GM19468 (cell line): Measurements from ENCODE around the gene DMKN.
"Not testable (repeated sequence)": the region's sequence is repeated elsewhere in the genome, so short reads cannot be mapped to it uniquely, and the experiment has no call there.

ENCODE experiments used
- ATAC-seq: cut with Tn5 transposase; IDR thresholded peaks from one replicate; pipeline ENCODE4 v1.9.1; 2021; ENCODE audit warnings: mild to moderate bottlenecking, moderate library complexity, moderate number of reproducible peaks; ENCODE audit not compliant: unreplicated experiment; ENCODE audit errors: extremely low read depth

The DMKN gene

DNA sequence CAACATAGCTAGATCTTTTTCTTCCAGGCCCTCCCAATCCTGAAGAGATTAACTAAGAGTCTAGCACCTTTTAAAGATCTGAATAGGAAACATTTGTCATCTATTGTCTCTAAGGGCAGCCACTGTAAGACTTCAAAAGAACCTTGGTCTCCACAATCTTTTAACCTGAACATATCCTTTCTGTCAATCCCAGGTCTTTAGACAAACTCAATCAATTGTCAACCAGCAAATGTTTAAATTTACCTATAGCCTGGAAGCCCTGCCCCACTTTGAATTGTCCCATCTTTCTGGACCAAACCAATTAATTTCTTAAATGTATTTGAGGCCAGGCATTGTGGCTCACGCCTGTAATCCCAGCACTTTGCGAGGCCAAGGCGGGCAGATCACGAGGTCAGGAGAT lies 42.4 kb downstream of the DMKN start:
- not testable (repeated sequence) for ATAC-seq

DNA sequence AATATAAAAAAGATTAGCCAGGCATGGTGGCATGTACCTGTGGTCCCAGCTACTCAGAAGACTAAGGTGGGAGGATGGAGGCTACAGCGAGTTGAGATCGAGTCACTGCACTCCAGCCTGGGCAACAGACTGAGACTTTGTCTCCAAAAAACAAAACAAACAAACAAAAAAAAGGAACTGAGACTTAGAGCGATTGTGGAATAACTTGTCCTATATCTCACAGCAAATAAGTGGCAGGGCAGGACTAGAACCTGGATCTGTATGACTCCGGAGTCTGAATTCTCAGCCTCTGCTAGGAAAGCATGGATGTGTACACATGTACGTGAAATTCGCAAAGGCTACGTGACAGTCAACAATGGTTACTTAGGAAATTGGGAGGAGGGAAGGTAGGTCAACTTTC lies 43.3 kb downstream of the DMKN start:
- no peak for ATAC-seq

DNA sequence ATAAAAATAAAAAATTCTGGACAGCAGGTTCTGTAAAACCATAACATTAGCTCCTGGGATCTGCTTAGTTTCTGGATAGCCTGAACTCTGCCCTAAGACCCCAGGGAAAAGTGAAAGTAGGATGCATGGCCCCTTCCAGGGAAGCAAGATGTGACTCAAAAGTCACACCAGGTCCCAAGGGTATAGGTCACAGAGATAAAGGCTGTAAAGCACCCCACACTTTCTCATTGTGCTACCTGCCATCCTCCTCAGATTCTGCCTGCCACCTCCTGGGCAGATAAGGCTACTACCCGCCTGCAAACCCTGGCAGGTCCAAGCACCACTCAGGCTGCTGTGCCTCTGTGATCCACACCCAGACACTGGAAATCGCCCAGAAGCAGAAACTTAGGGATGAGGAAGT lies 44.8 kb downstream of the DMKN start:
- ATAC-seq: peak; percentile 32

DNA sequence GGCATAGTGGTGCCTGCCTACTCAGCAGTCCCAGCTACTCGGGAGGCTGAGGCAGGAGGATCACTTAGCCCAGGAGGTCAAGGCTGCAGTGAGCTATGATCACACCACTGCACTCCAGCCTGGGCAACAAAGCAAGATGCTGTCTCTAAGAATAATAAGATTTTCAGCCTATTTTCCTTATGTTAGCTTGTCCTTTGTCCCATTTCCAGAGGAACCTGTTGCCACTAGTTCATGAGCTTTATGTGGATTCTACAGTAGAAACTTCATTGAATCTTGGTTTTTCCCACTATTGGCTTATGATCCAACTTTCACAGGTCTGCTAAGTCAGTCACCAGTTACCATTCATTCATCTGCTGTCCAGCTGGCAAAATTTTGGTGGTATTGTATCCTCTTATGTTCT lies 47.2 kb downstream of the DMKN start:
- ATAC-seq: no peak

DNA sequence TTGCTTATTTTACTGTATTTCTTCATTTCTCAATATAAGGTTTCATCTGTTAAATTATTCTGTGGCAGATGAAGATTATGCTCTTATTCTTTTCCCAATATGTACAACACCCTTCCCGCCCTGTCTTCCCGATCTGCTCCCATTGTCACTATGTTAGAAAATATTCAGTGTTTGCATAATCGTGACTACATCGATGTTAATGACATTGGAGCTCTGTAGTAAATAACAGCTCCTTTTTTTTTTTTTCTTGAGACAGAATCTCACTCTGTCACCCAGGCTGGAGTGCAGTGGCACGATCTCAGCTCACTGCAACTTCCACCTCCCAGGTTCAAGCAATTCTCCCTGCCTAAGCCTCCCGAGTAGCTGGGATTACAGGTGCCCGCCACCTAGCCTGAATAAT lies 50.5 kb downstream of the DMKN start:
- not testable (repeated sequence) for ATAC-seq

DNA sequence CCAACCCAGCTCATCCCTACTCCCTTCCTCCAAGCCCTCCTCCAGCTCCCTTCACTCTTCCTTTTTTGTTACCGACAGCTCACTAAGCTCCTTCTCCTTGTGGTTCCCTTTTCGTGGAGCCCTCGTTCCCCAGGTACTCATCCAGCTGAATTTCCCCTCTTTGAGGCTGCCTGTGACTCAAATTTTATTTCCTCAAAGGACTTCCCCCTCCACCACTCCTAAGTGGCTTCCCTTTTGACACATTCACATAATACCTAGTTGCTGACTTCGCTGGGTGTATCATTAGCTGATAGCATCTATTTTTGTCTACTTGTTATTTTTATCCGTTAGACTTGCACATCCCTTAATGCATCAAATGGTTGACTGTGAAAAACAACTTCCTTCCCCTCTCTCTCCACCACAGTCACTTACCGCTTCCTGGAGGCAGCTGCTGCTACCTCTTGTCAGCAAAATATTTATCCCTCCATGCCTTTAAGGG lies 50.9 kb downstream of the DMKN start:
- ATAC-seq: no peak

- not testable (repeated sequence) for ATAC-seq
These were observed 51.7 kb downstream of the DMKN start for GRCh38 chr19:35461788-35462187.

DNA sequence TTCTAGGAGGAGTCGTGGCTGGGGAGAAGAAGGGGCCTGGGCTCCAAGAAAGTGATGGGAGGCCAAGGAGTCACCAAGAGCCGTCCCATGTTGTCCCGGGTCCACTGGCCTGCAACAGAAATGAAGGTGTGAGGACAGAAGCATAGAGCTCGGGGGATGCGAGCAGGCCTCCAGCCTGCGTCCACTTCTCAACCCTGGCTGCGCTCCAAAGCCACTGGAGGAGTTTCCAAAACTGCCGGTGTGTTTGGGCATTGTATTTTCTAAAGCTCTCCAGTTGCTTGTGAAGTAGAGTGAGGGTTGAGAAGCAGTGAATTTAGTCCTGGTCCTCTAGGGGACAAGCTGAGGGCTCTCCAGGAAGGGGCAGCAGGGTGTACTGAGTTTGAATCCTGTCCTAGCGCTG lies 52.4 kb downstream of the DMKN start:
- no peak for ATAC-seq

DNA sequence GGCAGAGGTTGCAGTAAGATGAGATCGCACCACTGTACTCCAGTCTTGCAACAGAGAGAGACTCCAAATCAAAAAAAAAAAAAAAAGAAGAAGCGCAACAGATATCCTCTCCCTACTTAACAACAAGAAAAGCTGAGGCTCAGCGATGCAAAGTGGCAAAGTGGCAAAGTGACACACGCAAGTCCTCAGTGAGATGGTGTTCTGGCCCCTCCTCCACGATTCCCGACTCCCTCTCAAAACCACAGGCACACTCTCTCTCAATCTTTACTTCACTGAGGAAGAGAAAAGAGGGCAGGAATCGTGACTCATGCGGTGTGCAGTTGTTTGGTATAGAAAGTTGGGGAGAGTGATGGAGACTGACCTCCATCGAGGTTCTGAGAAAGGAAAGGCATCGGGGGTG lies 52.8 kb downstream of the DMKN start:
- ATAC-seq: no peak

DNA sequence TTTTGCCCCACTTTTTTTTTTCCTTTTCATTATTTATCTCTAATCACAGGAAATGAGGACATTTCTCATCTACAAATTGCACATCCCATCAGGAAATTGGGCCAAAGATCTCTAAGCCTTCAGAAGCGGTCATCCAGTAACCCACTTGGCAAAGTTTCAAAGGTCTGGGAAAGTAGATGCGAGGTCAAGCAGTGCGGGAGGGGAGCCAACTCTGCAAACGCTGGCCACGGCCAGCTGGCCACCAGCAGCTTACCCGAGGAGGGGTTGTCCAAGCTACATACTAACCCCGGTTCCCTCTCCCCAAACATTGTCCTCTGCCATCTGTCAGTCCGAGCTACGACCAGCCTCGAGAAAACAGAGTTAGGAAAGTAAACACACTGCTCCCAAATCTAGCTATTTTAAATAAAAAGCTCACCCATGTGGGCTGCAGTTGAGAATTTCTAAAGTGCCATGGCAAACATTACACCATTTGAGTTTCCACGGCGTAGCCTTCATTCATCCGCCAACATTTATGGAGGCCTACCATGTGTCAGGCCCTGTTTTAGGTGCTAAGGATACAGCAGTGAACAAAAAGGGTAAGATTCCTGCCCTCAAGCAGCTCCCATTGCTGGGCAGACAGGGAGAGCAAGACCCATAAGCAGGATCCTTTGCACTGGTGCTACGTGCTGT lies 53.9 kb downstream of the DMKN start:
- no peak for ATAC-seq

DNA sequence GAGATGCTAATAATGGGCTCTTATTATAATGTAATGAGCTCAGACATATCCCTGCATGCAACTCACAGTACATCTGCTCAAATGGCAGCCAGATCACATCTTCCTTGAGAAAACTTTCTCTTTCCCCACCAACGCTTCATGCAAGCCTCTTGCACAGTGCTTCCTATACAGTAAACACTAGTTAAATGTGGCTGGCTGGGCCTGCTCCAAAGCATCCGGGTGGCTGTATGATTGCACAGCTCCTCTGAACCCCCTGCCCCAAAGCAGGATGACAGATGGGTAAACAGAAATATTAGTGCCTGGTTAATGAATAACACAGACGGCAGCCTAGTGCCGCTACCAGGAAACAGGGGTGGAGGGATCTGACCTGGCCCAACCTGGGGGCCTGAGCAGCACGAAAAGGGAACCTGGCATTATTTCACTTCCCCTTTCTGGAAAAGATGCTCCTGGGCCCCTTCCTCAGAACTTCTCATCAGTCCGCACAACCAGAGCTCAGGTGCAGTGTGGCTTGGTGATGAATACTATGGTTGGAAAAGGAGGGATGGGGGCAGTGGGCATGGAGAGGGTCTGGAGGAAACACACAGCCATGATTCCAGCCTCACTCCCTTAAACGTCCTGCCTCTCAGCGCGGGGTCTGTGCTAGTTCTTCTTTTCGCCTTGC lies 54.6 kb downstream of the DMKN start:
- no peak for ATAC-seq

DNA sequence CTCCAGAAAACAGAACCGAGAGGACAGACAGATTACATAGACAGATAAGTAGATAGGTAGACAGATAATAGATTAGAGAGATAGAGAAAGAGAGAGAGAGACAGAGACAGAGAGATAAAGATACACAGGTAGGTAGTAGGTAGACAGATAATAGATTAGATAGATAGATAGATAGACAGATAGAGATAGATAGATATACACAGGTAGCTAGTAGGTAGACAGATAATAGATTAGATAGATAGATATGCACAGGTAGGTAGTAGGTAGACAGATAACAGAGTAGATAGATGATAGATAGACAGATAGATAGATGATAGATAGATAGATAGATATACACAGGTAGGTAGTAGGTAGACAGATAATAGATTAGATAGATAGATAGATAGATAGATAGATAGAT lies 55.3 kb downstream of the DMKN start:
- no peak for ATAC-seq

DNA sequence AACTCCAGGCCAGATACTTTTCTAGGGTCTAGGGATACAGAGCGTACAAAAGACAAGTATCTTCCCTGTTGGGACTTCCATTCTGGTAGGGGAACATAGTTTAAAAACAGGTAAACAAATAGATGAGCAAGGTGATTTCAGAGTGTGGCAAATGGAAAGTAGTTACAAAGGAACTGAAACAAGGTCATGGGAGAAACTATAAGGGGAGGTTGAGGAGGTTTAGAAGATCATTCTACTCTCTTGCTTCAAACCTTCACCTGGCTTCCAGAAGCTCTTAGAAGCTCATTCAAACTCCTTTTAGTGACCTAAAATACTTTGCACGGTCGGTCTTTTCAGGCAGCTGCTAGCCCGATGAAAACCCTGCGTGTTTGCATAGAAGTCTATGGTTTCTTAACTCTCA lies 56.3 kb downstream of the DMKN start:
- no peak for ATAC-seq

DNA sequence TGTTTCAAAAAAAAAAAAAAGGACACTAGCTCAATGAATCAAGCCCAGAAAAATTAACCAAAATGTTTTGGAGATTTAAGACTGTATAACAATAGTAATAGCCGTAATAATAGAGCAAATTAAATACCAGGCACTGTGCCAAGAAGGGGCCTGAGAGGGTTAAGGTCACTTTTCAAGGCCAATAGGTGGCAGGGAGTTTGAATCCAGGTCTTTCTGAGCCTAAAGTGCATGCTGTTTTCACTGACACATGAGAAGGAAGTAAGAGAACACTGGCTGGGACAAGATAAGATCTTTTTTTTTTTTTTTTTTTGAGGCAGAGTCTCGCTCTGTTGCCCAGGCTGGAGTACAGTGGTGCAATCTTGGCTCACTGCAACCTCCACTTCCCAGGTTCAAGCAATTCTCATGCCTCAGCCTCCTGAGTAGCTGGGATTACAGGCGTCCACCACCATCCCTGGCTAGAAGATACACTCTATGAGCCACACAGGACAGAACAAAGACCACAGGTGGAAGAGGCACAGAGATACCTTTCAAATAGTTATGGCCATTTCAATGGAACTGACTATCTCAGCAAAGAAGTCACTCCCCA lies 57.7 kb downstream of the DMKN start:
- no peak for ATAC-seq

- no peak for ATAC-seq
These were observed 58.8 kb downstream of the DMKN start for GRCh38 chr19:35454663-35455062.

DNA sequence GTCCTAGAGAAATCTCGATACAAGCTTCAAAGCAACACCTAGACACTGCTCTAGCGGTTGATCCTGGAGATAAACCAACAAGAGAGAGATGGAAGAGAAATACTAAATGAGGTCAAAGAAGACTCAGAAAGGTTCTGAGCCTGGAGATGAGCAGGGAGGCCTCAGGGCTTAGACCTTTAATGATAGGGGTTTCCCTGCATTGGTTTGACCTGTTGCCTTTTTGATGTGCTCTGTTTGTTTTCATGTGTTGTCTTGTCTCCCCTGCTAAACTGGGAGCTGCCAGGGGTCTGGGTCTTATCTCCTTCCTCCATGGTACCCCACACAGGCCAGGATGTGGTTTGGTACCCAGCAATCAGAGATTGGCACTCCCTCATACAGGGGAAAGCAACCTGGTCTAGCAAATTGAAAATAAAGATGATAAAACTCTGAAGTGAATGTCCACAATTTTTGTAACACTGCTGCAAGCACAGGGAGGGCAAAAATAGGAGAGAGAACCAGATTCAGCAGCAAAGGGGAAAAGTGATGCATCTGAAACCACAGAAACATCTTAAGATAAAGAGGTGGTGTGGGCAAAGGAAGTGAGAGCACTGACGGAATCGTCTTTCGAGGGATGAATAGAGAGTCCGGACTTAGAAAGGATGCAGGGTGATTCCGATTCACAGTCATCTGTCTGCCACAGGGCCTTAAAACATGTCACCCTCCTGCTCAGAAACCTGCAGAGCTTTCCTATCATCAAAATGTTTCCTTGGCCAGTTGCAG lies 61.9 kb downstream of the DMKN start:
- ATAC-seq: no peak

GRCh38 chr19:35449359-35450043 lies 63.9 kb downstream of the DMKN start:
- no peak for ATAC-seq

GRCh38 chr19:35447606-35448469 lies 65.6 kb downstream of the DMKN start, which contains the start of gene FFAR2:
FFAR2 (plus strand) TSS chr19:35448257; CDS start chr19:35449715, 1,458 bp downstream.
- no peak for ATAC-seq
